Bronchial epithelial cell (primary cell): ENCODE results near the gene SPPL2C. TPM values are rescaled to one million over a fixed set of nuclear protein-coding genes. Genes with fewer than 3 reads are reported as not detected.

Source experiments
- DNase-seq: peaks from one replicate; pipeline ENCODE4 v3.0.0-alpha.2; 2010; ENCODE audit warnings: low read depth
- FAIRE-seq: peaks from 2 replicates; lab custom pipeline; 2011; peaks lifted over from hg19 to GRCh38; lab: Jason Lieb, UNC
- H3K27me3 ChIP-seq: 2 replicates; pipeline ENCODE4 v1.5.1; 2011; ENCODE audit warnings: low read length; ENCODE audit not compliant: control insufficient read depth, insufficient read depth
- H3K36me3 ChIP-seq: 2 replicates; pipeline ENCODE4 v1.5.1; 2011; ENCODE audit warnings: low read length; ENCODE audit not compliant: control insufficient read depth, insufficient read depth
- H3K4me3 ChIP-seq: 2 replicates; pipeline ENCODE4 v1.5.1; 2011; ENCODE audit warnings: mild to moderate bottlenecking, low read depth, low read length, control low read depth
- CTCF ChIP-seq: IDR thresholded peaks from 2 replicates; pipeline ENCODE4 v1.5.1; 2011; ENCODE audit warnings: mild to moderate bottlenecking, moderate library complexity, low read length, control low read depth, inconsistent platforms; ENCODE audit not compliant: insufficient read depth, severe bottlenecking
- total RNA-seq: library from RNA; depleted of rRNA; stranded (reverse); fragments of >200 nt; gene quantifications from 2 replicates; pipeline ENCODE4 v1.2.1, GENCODE V29; 2014

Gene SPPL2C
- total RNA-seq = not detected in 2 replicates

- H3K4me3 ChIP-seq = no peak within 1 kb of the TSS
- no peak for DNase-seq
- peaks cover 5% of the 10 kb centered on the region for H3K27me3 ChIP-seq
- no peaks in the 10 kb centered on the region for H3K36me3 ChIP-seq
- no peak for FAIRE-seq
- no peak for TF ChIP-seq CTCF
Observed at GRCh38 chr17:45844695-45845375, at the start of gene SPPL2C. TSS of gene SPPL2C (plus strand) at chr17:45844881. CDS start at chr17:45844907, 26 bp downstream.

GRCh38 chr17:45800816-45801215 lies 43.9 kb upstream of the SPPL2C start:
- TF ChIP-seq CTCF = no peak
- Histone ChIP-seq H3K36me3 (no peaks in the 10 kb centered on the region), H3K27me3 (peaks cover 2% of the 10 kb centered on the region), H3K4me3 (no peak overlapping the region)
- DNase-seq (no peak), FAIRE-seq (no peak)

- TF ChIP-seq CTCF = no peak
- FAIRE-seq (no peak), DNase-seq (no peak)
- Histone ChIP-seq H3K36me3 (no peaks in the 10 kb centered on the region), H3K4me3 (no peak overlapping the region), H3K27me3 (peaks cover 2% of the 10 kb centered on the region)
Observed at GRCh38 chr17:45801421-45801820, 43.3 kb upstream of the SPPL2C start.

- DNase-seq = no peak
- peak; percentile 83 for FAIRE-seq
- no peak for TF ChIP-seq CTCF
- H3K4me3 ChIP-seq = no peak overlapping the region
- peaks cover 8% of the 10 kb centered on the region for H3K27me3 ChIP-seq
- no peaks in the 10 kb centered on the region for H3K36me3 ChIP-seq
Observed at GRCh38 chr17:45808845-45809244, 35.8 kb upstream of the SPPL2C start.

- no peak for FAIRE-seq
- Histone ChIP-seq H3K36me3 (no peaks in the 10 kb centered on the region), H3K4me3 (no peak overlapping the region), H3K27me3 (peaks cover 6% of the 10 kb centered on the region)
- TF ChIP-seq CTCF = no peak
- DNase-seq = no peak
Observed at GRCh38 chr17:45809499-45809898, 35.2 kb upstream of the SPPL2C start.

GRCh38 chr17:45812102-45812501 lies 32.6 kb upstream of the SPPL2C start:
- TF ChIP-seq CTCF = peak; percentile 48
- H3K4me3 ChIP-seq = no peak overlapping the region
- FAIRE-seq (no peak), DNase-seq (peak; percentile 38)
- H3K27me3 ChIP-seq = peaks cover 6% of the 10 kb centered on the region
- H3K36me3 ChIP-seq = no peaks in the 10 kb centered on the region
